ENCODE data around the gene TSSC4. TPM values are rescaled to one million over a fixed set of nuclear protein-coding genes. Genes with fewer than 3 reads are reported as not detected.

Gene TSSC4
- total RNA-seq, 1 donor from 2014 or later = 36.2 TPM

DNA sequence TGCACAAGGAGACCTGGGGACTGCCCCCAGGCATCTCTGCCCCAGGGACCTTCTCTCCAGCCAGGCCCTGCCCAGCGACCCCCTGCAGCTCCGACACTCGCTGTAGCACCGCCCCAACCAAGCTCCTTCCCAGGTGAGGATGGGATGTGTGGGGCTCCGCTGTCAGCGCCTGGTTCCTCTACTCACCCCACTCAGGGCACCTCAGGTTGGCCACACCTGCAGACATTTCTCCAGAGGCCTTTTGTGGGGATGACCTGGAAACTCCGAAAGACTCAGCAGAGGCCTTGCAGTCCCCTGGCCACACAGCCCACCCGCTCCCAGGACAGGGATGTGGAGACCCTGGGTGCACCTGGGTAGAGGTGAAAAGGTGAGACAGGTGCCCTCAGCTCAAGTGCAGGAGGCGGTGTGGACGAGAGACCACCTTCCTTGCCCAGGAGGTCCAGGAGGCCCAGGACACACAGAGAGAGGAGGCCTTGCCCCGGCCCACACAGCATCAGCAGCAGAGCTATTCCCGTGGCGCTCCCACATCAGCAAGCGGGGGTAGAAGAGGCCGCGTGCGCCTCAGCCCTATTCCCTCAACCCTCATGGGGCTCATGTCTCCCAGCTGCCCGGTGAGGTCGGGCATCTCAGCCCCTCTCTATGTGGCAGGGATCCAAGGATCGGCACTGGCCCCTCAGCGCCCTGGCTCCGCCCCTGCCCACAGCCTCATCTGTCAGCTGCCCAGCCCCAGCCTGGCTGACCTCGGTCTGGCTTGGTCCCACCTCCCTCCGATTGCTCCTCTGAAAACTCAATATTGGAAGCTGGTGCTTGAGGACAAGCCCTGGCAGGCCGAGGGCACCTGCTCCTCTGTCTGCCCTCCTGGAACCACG, 22.8 kb downstream of the TSSC4 start:
- DNase-seq (ENCODE audit: low spot score) = no peak
- intact Hi-C loops (cut with DNase I) = no loop called here

- intact Hi-C loops (cut with DNase I) = no loop called here
- no peak for DNase-seq (ENCODE audit: low spot score)
Measured at GRCh38 chr11:2424811-2425495, 24.4 kb downstream of the TSSC4 start.

DNA sequence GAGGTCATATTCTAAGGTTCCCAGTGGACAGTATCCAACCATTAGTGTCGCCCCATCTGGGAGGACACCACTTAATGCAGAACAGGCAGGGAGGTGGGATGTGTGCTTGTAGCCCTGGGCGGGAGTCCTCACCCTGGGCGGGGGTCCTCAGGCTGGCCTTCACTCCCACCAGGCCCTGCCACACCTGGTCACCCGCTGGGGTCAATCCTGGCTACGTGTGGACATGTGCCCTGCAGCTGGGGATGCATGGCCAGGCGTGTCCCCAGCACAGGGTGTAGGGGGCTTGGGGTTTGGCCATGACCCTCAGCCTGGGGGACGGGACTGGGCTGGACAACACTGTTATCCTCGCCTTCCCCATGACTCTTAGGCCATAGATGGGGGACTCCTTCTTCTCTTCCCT, 25.0 kb downstream of the TSSC4 start:
- no peak for DNase-seq (ENCODE audit: low spot score)
- intact Hi-C loops (cut with DNase I) = no loop called here

DNA sequence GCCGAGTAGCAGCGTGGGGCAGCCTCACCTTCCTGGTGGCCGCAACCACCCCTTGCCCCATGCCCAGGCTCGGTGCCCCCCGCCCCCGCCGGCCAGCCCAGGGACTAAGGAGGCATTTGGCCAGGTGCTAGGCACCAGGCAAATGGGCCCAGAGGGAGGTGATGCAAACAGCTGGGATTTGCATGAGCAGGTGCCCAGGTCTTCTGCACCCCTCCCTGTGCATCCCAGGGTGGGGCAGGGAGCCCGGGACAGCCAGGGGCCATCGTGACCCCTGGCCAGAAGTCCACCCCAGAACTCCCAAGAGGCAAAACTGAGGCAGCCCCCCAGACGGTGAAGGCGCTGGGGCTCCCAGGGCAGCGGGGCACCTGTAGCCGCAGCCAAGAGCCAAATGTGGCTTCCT, 25.7 kb downstream of the TSSC4 start:
- no peak for DNase-seq (ENCODE audit: low spot score)
- intact Hi-C loops (cut with DNase I) = no loop called here

- intact Hi-C loops (cut with DNase I) = no loop called here
- DNase-seq (ENCODE audit: low spot score) = no peak
Measured at GRCh38 chr11:2426826-2427521, 26.4 kb downstream of the TSSC4 start.

DNA sequence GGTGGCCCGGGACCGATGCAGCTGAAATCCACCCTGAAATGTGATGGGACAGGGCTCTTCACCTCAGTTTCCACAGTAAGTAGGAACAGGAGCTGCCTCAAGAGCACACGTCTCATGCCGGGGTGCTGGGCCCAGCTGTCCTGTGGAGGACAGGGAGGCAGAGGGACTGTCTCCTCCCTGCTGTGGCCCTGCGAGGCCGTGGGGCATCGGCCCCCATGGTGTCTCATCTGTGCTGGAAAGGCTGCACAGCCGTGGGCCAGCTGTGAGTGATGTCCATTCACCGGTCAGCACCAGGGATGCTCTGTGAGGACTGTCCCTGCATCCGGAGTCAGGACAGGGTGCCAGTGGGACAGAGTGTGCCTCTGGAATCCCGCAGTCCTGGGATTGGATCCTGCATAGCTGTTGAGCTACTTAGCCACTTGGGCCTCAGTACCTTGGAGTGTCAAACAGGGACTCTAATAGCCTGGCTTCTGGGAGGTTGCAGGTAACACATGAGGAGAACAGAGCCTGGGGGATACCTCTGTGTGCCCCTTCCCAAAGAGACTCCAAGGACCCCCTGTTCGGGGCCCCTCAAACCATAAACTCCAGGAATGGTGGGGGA, 27.3 kb downstream of the TSSC4 start:
- intact Hi-C loops (cut with DNase I) = loop anchor here (1.0 to 2.0 kb wide), 2 partner anchors 103 to 461 kb away; no protein-coding TSS in a partner anchor
- no peak for DNase-seq (ENCODE audit: low spot score)

DNA sequence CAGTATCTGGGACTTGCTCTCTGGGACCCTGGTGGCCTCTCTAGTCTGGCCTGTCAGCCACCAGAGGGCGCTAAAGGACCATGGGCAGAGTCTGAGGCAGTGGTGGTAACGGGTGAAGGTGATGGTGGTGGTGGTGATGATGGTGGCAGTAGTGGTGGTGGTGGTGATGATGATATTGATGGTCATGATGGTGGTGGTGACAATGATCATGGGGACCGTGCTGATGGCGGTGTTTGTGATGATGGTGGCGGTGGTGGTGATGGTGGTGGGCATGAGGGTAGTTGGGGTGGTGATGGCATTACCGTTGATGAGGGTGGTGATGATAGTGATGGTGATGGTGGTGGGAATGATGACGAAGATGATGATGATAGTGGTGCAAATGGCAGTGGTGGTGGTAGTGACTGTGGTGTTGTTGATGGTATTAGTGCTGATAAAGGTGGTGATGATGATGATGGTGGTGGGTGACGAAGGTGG, 27.8 kb downstream of the TSSC4 start:
- intact Hi-C loops (cut with DNase I) = loop anchor here (1.0 to 2.0 kb wide), 2 partner anchors 103 to 460 kb away; no protein-coding TSS in a partner anchor
- DNase-seq (ENCODE audit: low spot score) = peak; percentile 91

GRCh38 chr11:2431395-2431794, 30.8 kb downstream of the TSSC4 start:
- DNase-seq (ENCODE audit: low spot score) = no peak
- intact Hi-C loops (cut with DNase I) = no loop called here

DNA sequence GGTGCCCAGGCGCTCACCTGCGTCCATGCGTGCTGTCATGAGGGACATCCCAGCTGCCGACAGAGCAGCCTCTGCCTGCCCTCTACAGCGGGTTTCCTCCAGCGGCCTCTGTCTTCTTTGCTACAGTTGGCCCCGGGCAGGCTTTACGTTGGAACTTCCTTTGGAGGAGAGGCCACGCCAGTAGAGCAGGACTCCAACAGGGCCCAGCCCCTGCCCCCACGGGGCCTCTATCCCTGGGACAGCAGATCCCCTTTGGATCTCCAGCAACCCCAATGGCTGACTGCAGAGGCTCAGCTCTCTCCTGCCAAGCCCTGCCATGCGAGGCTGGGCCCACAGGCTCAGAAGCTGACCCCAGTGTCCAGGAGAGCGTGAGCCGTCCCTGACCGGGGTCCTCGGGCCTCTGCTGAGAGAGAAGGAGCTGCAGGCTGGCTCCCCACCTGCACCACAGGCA, 31.6 kb downstream of the TSSC4 start:
- DNase-seq (ENCODE audit: low spot score) = no peak
- intact Hi-C loops (cut with DNase I) = no loop called here

DNA sequence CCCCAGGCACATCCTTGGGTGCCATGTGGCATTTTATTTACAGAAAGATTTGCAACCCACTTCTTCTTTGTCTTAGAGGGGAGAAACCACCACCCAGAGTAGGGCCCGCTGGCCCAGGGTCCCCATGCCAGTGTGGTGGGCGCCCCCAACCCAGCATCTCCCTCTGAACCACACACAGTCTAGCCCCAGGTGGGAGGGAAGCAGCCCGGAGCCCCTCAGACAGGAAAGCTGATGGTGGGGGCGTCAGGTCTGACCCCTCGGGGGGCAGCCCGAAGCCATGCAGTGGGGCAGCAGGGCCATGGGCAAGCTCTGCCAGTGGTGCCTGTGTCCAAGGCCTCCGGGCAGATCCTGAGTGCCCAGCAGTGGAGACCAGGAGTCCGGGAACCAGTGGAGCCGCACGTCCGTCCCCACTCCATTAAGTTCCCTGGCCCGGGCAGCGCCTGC, 32.1 kb downstream of the TSSC4 start:
- intact Hi-C loops (cut with DNase I) = no loop called here
- no peak for DNase-seq (ENCODE audit: low spot score)

GRCh38 chr11:2433106-2433925, 32.8 kb downstream of the TSSC4 start:
- intact Hi-C loops (cut with DNase I) = no loop called here
- no peak for DNase-seq (ENCODE audit: low spot score)

GRCh38 chr11:2434008-2434407, 33.5 kb downstream of the TSSC4 start:
- intact Hi-C loops (cut with DNase I) = no loop called here
- DNase-seq (ENCODE audit: low spot score) = no peak

- no peak for DNase-seq (ENCODE audit: low spot score)
- intact Hi-C loops (cut with DNase I) = no loop called here
Measured at GRCh38 chr11:2434506-2435255, 34.1 kb downstream of the TSSC4 start.

GRCh38 chr11:2435288-2436012, 34.9 kb downstream of the TSSC4 start:
- no peak for DNase-seq (ENCODE audit: low spot score)

DNA sequence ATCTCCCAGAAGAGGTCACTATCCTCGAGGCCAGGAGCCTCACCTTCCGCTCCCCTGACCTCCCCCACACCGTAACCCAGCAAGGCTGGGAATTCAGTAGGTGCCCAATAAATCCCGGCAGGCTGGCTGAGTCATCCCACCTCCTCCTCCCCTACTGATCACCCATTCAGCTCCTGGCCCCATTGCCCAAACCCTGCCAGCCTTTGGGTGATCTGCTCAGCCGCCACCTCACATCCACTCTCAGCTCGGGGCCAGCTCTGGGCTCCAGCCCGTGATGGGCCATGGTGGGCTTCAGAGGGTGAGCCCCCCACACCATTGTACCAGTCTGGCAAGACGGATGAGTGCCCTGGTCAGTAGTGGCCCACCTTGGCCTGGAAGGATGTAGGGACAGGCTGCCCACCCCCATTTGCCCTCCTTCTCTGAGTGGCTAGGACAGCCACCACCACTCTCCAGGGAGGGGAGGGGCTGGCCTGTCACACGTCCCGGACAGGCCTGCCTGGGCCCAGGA, 35.5 kb downstream of the TSSC4 start:
- intact Hi-C loops (cut with DNase I) = no loop called here
- DNase-seq (ENCODE audit: low spot score) = no peak

More at GRCh38 chr11:2435288-2436012, 34.9 kb downstream of the TSSC4 start:
- intact Hi-C loops (cut with DNase I) = no loop called here

DNA sequence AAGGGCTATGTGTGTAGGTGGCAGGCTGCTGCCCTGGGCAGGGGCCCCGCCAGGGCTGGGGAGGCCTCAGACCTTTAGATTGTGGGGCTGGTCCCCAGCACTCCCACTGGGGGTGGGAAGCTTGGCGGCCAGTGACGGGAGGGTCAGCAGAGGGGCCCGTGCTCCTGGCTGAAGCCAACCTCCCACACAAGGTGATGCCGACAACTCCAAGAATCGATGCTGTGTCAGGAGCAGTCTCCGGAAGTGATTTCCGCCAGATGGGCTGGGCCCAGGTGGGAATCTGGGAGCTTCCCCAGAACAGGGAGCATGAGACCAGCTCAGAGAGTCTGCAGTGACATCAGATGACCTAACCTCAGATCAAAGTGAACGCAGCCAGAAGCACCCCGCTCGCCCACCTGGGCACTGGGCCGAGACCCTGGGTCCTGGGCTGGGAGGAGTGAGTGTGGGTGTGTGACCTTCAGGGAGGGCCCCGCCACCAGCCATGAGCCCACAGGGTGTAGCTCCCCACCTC, 36.0 kb downstream of the TSSC4 start:
- DNase-seq (ENCODE audit: low spot score) = no peak
- intact Hi-C loops (cut with DNase I) = no loop called here

- DNase-seq (ENCODE audit: low spot score) = no peak
- intact Hi-C loops (cut with DNase I) = no loop called here
Measured at GRCh38 chr11:2437516-2437915, 37.0 kb downstream of the TSSC4 start.

Measured in cardiac septum (tissue), 1 donor.